ENCODE results near the gene GLP2R. TPM values are rescaled to one million over a fixed set of nuclear protein-coding genes. Genes with fewer than 3 reads are reported as not detected.

GLP2R gene
- total RNA-seq, 6 experiments from 2014 or later, result not detected

GRCh38 chr17:9897372-9897968 lies 71.7 kb downstream of the GLP2R start:
- peaks cover 47% of the 10 kb centered on the region; the same call in 1 of the 2 replicates for H3K4me1 Mint-ChIP-seq (ENCODE audit: low read depth)
- no peak for TF ChIP-seq CTCF (IDR thresholded peaks at IDR 0.05)
- peaks cover 6% of the 10 kb centered on the region for H3K9me3 Mint-ChIP-seq
- DNase-seq, result no peak
- no peak overlapping the region for H3K27ac Mint-ChIP-seq
- H3K36me3 Mint-ChIP-seq (ENCODE audit: low read depth), result no peaks in the 10 kb centered on the region
- H3K27me3 Mint-ChIP-seq (ENCODE audit: insufficient read depth), result peaks cover 18% of the 10 kb centered on the region
- H3K4me3 Mint-ChIP-seq, result no peak overlapping the region

- H3K4me3 Mint-ChIP-seq, result no peak overlapping the region
- no peak for TF ChIP-seq CTCF (IDR thresholded peaks at IDR 0.05)
Observed at GRCh38 chr17:9898812-9899211, 73.1 kb downstream of the GLP2R start.

GRCh38 chr17:9899280-9900043 lies 73.7 kb downstream of the GLP2R start:
- H3K4me1 Mint-ChIP-seq (ENCODE audit: low read depth), result peaks cover 33% of the 10 kb centered on the region; the same call in 1 of the 2 replicates
- no peak overlapping the region for H3K4me3 Mint-ChIP-seq
- no peak for TF ChIP-seq CTCF (IDR thresholded peaks at IDR 0.05)
- no peaks in the 10 kb centered on the region; the same call in 1 of the 2 replicates for H3K9me3 Mint-ChIP-seq
- peaks cover 10% of the 10 kb centered on the region for H3K27me3 Mint-ChIP-seq (ENCODE audit: insufficient read depth)
- no peaks in the 10 kb centered on the region for H3K36me3 Mint-ChIP-seq (ENCODE audit: low read depth)
- no peak for DNase-seq
- no peak overlapping the region; the same call in 1 of the 2 replicates for H3K27ac Mint-ChIP-seq

More at GRCh38 chr17:9898812-9899211, 73.1 kb downstream of the GLP2R start:
- H3K27me3 Mint-ChIP-seq (ENCODE audit: insufficient read depth), result peaks cover 12% of the 10 kb centered on the region
- no peaks in the 10 kb centered on the region for H3K36me3 Mint-ChIP-seq (ENCODE audit: low read depth)
- no peak overlapping the region for H3K27ac Mint-ChIP-seq
- DNase-seq, result no peak
- peaks cover 39% of the 10 kb centered on the region; the same call in 1 of the 2 replicates for H3K4me1 Mint-ChIP-seq (ENCODE audit: low read depth)
- no peaks in the 10 kb centered on the region; the same call in 1 of the 2 replicates for H3K9me3 Mint-ChIP-seq

- Mint-ChIP-seq H3K36me3 (ENCODE audit: low read depth) (no peaks in the 10 kb centered on the region), H3K4me3 (peak overlapping the region; percentile 68; the same call in 1 of the 2 replicates), H3K4me1 (ENCODE audit: low read depth) (peaks cover 28% of the 10 kb centered on the region; the same call in 1 of the 2 replicates), H3K27ac (peak overlapping the region; percentile 73; the same call in 1 of the 2 replicates), H3K27me3 (ENCODE audit: insufficient read depth) (peaks cover 10% of the 10 kb centered on the region), H3K9me3 (no peaks in the 10 kb centered on the region; the same call in 1 of the 2 replicates)
- DNase-seq, result peak; percentile 26
- TF ChIP-seq CTCF (IDR thresholded peaks at IDR 0.05), result no peak; the same call in 1 of the 2 replicates
Observed at GRCh38 chr17:9900044-9900594, 74.4 kb downstream of the GLP2R start.

GRCh38 chr17:9900784-9901183 lies 75.1 kb downstream of the GLP2R start:
- peak; percentile 71 for DNase-seq
- no peak for TF ChIP-seq CTCF (IDR thresholded peaks at IDR 0.05)
- peaks cover 10% of the 10 kb centered on the region for H3K27me3 Mint-ChIP-seq (ENCODE audit: insufficient read depth)
- peaks cover 28% of the 10 kb centered on the region; the same call in 1 of the 2 replicates for H3K4me1 Mint-ChIP-seq (ENCODE audit: low read depth)
- no peaks in the 10 kb centered on the region; the same call in 1 of the 2 replicates for H3K9me3 Mint-ChIP-seq
- H3K36me3 Mint-ChIP-seq (ENCODE audit: low read depth), result no peaks in the 10 kb centered on the region
- H3K4me3 Mint-ChIP-seq, result peak overlapping the region; percentile 68
- H3K27ac Mint-ChIP-seq, result peak overlapping the region; percentile 73
